GM21619 (cell line): ENCODE measurements around the gene TMPRSS4.
A peak's percentile ranks its signal among the peaks of the same experiment; 100 is the strongest.

Experiments
- ATAC-seq: cut with Tn5 transposase; IDR thresholded peaks from one replicate; pipeline ENCODE4 v1.9.1; 2021; ENCODE audit not compliant: unreplicated experiment

Gene TMPRSS4

DNA sequence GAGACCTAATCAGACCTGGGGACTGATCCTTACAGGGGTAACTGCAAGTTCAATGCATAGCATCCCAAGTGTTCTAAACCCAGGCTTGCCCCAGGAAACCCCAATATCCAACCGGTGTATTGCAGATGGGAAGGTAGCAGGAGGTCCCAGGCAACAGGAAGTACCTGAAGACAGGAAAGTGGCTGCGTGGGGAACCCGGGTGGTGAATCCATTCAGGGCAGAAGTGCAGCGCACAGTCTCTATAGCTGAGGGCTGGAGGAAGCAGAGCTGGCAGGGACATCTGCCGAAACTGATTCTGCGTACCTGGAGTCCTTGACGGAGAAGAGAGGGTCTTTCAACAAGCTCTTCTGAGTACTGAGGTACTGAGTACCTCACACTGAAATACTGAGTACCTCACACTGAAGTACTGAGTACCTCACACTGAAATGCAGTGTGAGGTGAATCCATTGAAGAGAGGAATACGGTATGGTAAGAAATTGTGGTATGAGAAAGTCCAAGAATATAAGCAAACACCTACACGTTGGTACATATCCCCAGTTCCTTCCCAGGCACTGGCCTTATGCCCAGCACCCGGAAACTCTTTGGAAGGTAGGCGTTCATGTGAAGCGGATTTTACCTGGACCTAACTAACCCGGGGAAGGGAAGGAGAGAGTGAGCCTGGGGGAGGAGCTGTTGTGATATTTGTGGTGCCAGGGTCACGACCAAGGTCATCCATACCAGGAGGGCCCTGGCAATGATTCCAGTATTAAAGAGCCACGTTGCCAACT, 55.7 kb downstream of the TMPRSS4 start:
- ATAC-seq: no peak

GRCh38 chr11:118133816-118134215, 56.9 kb downstream of the TMPRSS4 start:
- no peak for ATAC-seq

DNA sequence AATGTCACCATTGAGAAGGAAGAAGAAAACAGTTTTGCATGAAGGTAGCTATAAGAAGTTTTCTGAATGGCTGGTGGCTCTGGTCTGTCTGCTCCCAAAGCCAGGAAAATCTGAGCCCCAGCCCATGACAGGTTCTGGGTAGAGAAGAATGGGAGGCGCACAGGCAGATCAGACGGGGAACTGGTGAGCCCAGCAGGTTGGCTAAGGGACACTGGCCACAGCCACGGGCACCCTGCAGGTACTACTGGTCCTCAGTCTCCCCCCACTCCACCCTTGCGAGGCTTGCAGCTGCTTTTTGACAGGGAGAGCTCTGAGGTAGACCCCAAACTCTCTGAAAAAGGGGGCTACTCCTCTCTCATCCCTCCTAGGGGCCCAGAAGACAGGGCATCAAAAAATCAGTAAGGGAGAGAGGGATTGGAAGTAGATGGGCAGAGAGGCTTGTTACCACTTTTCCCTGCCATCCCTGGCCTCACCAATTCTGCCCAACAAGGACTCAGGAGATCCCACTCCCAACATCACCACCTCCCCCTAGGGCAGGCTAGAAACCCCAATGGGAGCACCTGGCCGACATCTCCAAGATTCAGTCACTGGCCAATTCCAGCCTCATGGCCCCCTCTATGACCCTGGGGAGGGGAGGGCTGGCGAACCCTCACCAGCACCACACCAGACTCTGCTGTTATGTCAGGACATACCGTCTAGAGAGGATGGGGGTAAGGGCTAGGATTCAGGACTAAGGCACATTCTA, 58.3 kb downstream of the TMPRSS4 start:
- ATAC-seq: no peak

- ATAC-seq: no peak
Observed at GRCh38 chr11:118135796-118136165, 58.9 kb downstream of the TMPRSS4 start.

DNA sequence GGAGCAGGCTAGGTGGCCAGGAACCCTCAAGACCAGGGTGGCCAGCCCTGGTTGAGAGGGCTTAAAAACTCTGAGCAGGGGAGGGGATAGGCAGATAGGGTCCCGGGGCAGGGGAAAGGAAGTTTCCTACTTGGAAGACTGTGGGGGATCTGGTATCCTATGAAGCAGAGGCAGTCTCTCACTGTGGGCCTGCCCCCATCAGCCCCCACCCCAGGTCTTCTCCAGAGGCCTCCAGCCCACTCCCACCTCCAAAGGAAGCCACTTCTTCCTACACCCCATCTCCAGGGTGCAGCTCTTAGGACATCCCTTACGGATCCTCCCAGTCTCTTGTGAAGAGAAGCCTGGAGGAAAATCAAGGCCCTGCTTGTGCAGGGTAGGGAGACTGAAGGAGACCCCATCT, 59.5 kb downstream of the TMPRSS4 start:
- no peak for ATAC-seq

- ATAC-seq: no peak
Observed at GRCh38 chr11:118136801-118137200, 59.9 kb downstream of the TMPRSS4 start.

GRCh38 chr11:118138839-118139420, 62.1 kb downstream of the TMPRSS4 start:
- ATAC-seq: no peak

DNA sequence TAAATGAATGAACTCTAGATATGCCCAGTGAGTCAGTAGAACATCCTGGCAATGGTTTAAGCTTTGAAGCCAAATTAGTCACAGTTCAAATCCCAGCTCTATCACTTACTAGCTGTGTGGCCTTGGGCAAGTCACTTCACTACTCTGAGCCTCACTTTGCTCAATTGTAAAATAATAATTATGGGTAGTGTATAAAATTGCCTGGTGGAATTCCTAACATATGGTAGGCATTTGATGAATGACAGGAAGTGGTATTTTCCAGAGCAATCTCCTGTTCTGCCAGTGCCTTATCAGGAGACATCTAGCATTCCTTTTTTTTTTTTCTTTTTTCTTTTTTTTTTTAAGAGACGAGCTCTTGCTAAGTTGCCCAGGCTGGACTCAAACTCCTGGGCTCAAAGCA, 62.7 kb downstream of the TMPRSS4 start:
- ATAC-seq: no peak

DNA sequence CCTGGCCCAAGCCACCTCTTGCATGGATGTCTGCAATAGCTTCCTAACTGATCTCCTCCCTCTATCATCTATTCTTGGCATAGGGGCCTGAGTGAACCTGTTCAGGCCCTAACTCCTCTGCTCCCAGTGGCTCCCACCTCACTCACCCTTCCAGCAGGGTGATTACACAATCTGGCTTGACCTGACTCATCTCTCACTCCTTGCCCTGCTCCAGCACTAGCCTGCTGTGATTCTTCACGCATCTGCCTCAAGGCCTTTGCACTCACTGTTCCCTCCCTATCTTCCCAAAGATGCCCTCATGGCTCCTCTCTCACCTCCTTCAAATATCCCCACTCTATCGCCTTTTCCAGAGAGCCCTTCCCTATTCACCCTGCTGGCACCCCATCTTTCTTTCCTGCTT, 65.2 kb downstream of the TMPRSS4 start:
- ATAC-seq: no peak

GRCh38 chr11:118142809-118143208, 65.9 kb downstream of the TMPRSS4 start:
- no peak for ATAC-seq

DNA sequence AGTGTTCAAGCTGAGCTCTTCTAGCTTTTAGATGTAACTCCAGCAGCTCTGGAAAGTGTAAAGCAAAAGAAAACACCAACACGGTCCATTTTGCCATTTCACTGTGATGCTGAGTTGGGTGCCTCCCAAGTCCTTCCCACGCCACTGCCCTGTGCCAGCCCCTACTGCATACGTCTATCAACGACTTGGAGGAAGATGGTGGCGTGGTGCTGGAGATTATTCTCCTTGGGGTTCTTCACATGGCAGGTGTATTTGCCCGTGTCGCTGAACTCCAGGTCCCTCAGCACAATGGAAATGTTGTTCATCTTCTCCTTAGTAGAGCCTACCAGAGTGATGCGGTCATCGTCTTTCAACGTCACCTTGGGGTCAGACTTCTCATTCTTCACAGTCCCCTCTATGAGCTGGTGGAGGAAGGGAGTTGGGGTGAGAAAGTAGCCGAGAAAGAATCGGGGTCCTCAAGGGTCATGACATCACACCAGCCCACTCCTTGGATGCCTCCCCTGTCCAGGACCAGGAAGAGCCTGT, 66.8 kb downstream of the TMPRSS4 start:
- no peak for ATAC-seq

DNA sequence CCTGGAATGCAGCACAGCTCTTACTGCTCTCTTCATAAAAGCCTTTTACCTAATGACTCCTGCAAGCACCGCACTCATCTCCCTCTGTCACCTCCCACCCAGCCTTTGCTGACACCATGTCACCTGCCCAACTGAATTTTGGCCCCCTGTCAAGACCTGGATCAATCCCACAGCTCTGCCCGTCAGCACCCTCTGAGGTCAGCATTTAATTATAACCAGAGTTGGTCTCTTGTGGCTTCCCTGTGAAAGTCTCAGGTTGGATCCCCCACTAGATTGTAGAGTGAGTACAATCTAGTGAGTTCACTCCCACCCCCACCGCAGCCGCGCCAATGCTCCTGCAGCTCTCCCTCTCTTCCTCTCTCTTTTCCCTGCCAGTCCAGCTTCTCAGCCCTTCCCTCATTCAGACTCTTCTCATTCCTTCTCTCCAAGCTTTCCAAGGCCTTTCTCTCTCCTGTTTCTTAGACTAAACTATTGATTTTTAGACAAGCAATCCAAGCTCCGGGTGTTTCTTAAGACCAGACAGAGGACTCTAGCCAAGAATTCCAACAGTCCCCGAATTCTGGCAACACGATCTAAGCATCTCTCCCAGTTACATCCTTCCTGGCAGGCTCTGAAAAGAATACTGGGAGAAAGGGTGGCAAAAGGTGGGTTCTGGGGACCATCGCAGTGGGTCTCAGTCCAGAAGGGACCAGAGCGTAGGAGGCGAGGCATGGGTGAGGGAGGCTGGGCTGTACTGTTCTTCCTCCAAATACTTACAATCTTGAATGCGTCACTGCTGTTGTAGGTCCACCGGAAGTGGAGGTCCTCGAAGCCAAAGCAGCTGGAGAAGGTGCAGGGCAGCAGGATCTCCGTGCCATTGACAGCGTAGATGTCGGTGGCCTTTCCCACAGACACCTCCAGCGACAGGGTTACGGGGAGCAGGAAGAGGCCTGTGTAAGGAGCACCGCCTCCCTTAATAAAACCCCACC, 67.7 kb downstream of the TMPRSS4 start:
- ATAC-seq: no peak

GRCh38 chr11:118145285-118146227, 68.7 kb downstream of the TMPRSS4 start:
- ATAC-seq: peak; percentile 70

DNA sequence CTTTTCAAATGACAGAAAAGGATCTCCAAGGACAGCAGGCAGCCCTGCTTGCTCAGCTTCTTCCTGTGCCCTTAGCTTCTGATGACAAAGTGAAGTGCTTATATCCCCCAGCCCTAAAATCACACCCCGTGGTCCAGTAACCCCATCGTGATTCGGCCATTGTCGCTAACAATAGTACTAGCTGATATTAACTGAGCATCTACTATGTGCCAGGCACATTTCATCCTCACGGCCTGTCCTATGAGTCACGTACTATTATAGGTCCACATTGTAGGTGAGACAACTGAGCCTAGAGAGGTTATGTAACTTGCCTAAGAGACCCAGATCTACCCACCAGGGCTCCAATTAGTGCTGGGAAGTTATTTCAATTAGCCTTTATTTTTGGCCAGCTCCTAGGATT, 69.7 kb downstream of the TMPRSS4 start:
- ATAC-seq: no peak

- no peak for ATAC-seq
Observed at GRCh38 chr11:118147502-118147901, 70.6 kb downstream of the TMPRSS4 start.

DNA sequence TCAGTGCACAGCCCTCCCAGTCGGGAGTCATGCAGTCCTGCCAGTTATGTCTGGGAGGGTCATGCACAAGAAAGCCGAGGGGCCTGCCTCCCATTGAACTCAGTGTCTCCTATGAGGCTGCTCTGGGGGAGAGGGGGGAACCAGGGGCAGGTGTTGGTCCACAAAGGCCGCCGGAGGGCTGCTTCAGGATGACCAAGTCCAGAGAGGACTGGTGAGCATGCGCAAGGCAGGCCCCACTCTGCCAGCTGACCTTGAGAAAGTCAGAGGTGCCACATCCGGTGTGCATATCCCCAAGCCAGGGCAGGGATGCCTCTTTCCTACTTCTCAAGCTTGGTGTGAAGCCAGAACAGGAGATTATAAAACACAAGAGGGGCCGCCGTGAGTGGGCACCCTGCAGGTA, 71.4 kb downstream of the TMPRSS4 start:
- ATAC-seq: no peak

DNA sequence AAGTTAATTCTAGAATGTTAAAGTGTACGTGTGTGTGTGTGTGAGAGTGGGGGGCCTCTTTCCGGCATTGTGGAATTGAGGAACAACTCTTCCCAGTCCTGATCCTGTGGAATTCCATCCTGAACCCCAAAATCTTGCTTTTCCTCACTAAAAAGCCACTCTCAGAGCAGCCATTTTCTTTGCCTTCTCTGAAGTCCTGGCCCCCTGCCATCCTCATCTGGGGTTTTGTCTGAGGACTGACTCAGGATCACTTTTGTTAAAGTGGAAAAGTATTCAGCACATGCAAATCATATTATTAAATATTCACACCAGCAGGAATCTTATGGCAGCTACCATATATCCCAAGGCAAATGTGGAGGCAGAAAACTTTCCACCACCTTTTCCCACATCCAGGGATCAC, 72.0 kb downstream of the TMPRSS4 start:
- ATAC-seq: no peak

GRCh38 chr11:118149493-118149892, 72.6 kb downstream of the TMPRSS4 start:
- ATAC-seq: no peak

DNA sequence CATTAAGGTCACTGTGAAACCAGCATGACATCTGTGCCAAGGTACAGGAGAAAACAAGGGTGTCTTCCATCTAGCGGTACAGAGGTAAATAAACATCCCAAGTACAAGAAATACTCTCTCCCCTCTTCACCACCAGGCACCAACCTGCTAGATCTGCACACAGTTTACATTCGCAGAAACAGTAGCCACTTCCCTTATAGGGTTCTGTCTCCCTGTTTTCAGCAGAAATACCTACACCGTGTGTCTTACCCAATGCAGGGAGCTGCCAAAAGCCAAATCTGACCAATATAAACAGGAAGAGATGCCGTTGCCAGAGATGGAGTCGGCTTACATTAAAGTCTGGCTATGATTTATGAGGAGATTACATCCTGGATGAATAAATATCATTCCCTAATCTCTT, 74.6 kb downstream of the TMPRSS4 start:
- no peak for ATAC-seq
